Liver (tissue), 9 donors: ENCODE measurements around the gene DAG1. TPM values are rescaled to one million over a fixed set of nuclear protein-coding genes. Genes with fewer than 3 reads are reported as not detected.

Experiments used
- DNase-seq: peaks from one replicate; pipeline ENCODE4 v3.0.0-alpha.2; 2017; ENCODE audit warnings: low spot score
- H3K27ac ChIP-seq, 2 donors: one replicate each; pipeline ENCODE4 v1.7.0; 2013; ENCODE audit warnings: inconsistent platforms in 2 of 2, low read length in 2 of 2, control low read depth in 1 of 2, low read depth in 1 of 2, mild to moderate bottlenecking in 1 of 2
- H3K27me3 ChIP-seq, 4 donors: one replicate each; pipeline versions ENCODE4 v1.6.1 to v1.7.0; 2013; ENCODE audit warnings: low read length in 3 of 4, inconsistent platforms in 1 of 4, mild to moderate bottlenecking in 1 of 4, moderate library complexity in 1 of 4; ENCODE audit not compliant: control insufficient read depth in 4 of 4, insufficient read depth in 4 of 4
- H3K36me3 ChIP-seq, 4 donors: one replicate each; pipeline versions ENCODE4 v1.6.1 to v1.7.0; 2013; ENCODE audit warnings: low read length in 3 of 4, mild to moderate bottlenecking in 3 of 4, low read depth in 1 of 4, moderate library complexity in 1 of 4; ENCODE audit not compliant: control insufficient read depth in 4 of 4, insufficient read depth in 3 of 4
- H3K4me1 ChIP-seq, 4 donors: one replicate each; pipeline versions ENCODE4 v1.6.1 to v1.7.0; 2013; ENCODE audit warnings: low read length in 3 of 4, mild to moderate bottlenecking in 3 of 4, moderate library complexity in 1 of 4; ENCODE audit not compliant: control insufficient read depth in 4 of 4, insufficient read depth in 4 of 4
- H3K4me3 ChIP-seq, 3 donors: one replicate each; pipeline versions ENCODE4 v1.6.1 to v1.7.0; 2013; ENCODE audit warnings: low read length in 3 of 3, control low read depth in 1 of 3, low read depth in 1 of 3, mild to moderate bottlenecking in 1 of 3
- H3K9ac ChIP-seq, 2 donors: one replicate each; pipeline ENCODE4 v1.7.0; 2013; ENCODE audit warnings: low read length in 2 of 2, mild to moderate bottlenecking in 2 of 2, moderate library complexity in 2 of 2, control low read depth in 1 of 2, low read depth in 1 of 2
- H3K9me3 ChIP-seq, 4 donors: one replicate each; pipeline versions ENCODE4 v1.6.1 to v1.7.0; 2013; ENCODE audit warnings: low read length in 3 of 4; ENCODE audit not compliant: control insufficient read depth in 4 of 4
- ATF3 ChIP-seq: IDR thresholded peaks from 2 replicates; pipeline ENCODE4 v1.6.1; 2016; ENCODE audit warnings: antibody characterized with exemption
- CTCF ChIP-seq: fragments of 150-350 bp; IDR thresholded peaks from 2 replicates; pipeline ENCODE4 v1.5.1; 2017; ENCODE audit warnings: improper control_type of control experiment, low read depth, low read length; ENCODE audit not compliant: missing input control
- EGR1 ChIP-seq, 2 donors: IDR thresholded peaks; 2 replicates each; pipeline ENCODE4 v1.6.1; 2016 to 2018; ENCODE audit warnings: antibody characterized with exemption in 2 of 2, low read depth in 2 of 2
- FOXA1 ChIP-seq: IDR thresholded peaks from 2 replicates; pipeline ENCODE4 v1.6.1; 2016; ENCODE audit warnings: antibody characterized with exemption
- FOXA2 ChIP-seq: IDR thresholded peaks from 2 replicates; pipeline ENCODE4 v1.6.1; 2016; ENCODE audit warnings: antibody characterized with exemption
- GABPA ChIP-seq, 2 donors: IDR thresholded peaks in 1 of 2; conservative IDR thresholded peaks in 1 of 2; 2 replicates each; pipeline ENCODE4 v1.6.1; 2016; ENCODE audit warnings: antibody characterized with exemption in 2 of 2, mild to moderate bottlenecking in 1 of 2, moderate library complexity in 1 of 2
- HNF4A ChIP-seq, 2 donors: conservative IDR thresholded peaks; 2 replicates each; pipeline ENCODE4 v1.6.1; 2016; ENCODE audit warnings: antibody characterized with exemption in 2 of 2, mild to moderate bottlenecking in 2 of 2
- HNF4G ChIP-seq: IDR thresholded peaks from 2 replicates; pipeline ENCODE4 v1.6.1; 2016; ENCODE audit warnings: antibody characterized with exemption
- JUND ChIP-seq, 2 donors: IDR thresholded peaks; 2 replicates each; pipeline ENCODE4 v1.6.1; 2016; ENCODE audit warnings: antibody characterized with exemption in 2 of 2
- MAX ChIP-seq: IDR thresholded peaks from 2 replicates; pipeline ENCODE4 v1.6.1; 2016; ENCODE audit warnings: antibody characterized with exemption
- NR2F2 ChIP-seq: IDR thresholded peaks from 2 replicates; pipeline ENCODE4 v1.6.1; 2016; ENCODE audit warnings: antibody characterized with exemption
- RAD21 ChIP-seq, 2 donors: IDR thresholded peaks; 2 replicates each; pipeline ENCODE4 v1.6.1; 2016; ENCODE audit warnings: antibody characterized with exemption in 2 of 2, mild to moderate bottlenecking in 2 of 2
- REST ChIP-seq: IDR thresholded peaks from 2 replicates; pipeline ENCODE4 v1.6.1; 2016; ENCODE audit warnings: antibody characterized with exemption, mild to moderate bottlenecking
- RXRA ChIP-seq, 2 donors: IDR thresholded peaks; 2 replicates each; pipeline ENCODE4 v1.6.1; 2017 to 2018; ENCODE audit warnings: antibody characterized with exemption in 2 of 2, mild to moderate bottlenecking in 1 of 2
- SP1 ChIP-seq: IDR thresholded peaks from 2 replicates; pipeline ENCODE4 v1.6.1; 2018; ENCODE audit warnings: antibody characterized with exemption, mild to moderate bottlenecking
- TAF1 ChIP-seq: conservative IDR thresholded peaks from 2 replicates; pipeline ENCODE4 v1.6.1; 2016; ENCODE audit warnings: antibody characterized with exemption, mild to moderate bottlenecking
- YY1 ChIP-seq: IDR thresholded peaks from 2 replicates; pipeline ENCODE4 v1.6.1; 2016; ENCODE audit warnings: antibody characterized with exemption, mild to moderate bottlenecking
- ZBTB33 ChIP-seq: IDR thresholded peaks from 2 replicates; pipeline ENCODE4 v1.6.1; 2016; ENCODE audit warnings: antibody characterized with exemption
- WGBS: extraction: QIAGEN DNeasy Blood & Tissue Kit; methylation state at CpG from one replicate; pipeline ENCODE4 v1.1.7; 2013; 5-methylcytosine and 5-hydroxymethylcytosine counted together
- polyA plus RNA-seq, 2 donors: library from polyadenylated mRNA; stranded (reverse) in 1 of 2; unstranded in 1 of 2; fragments of 200-250 nt in 1 of 2; fragments of >200 nt in 1 of 2; fragmentation: Nextera tagmentation in 1 of 2; extraction: Ambion mirVana in 1 of 2; gene quantifications; one replicate each; pipeline versions ENCODE4 v1.2.1 to v1.2.3, GENCODE V29; 2013 to 2015
- total RNA-seq, 2 donors: library from RNA; depleted of rRNA; stranded (reverse); fragments of >200 nt; gene quantifications; one replicate each; pipeline ENCODE4 v1.2.3, GENCODE V29; 2014
- donor health status: healthy.
- donor health status: healthy.
- donor health status: healthy.
- donor health status: healthy.
- donor health status: healthy.

Gene DAG1
- total and polyA plus RNA-seq, 4 donors, result 12.1 to 54.4 (median 28.5) TPM

- peak overlapping the region; percentile 91 to 97 for H3K27ac ChIP-seq
- H3K4me1 ChIP-seq, result peaks cover 4 to 29% (median 22%) of the 10 kb centered on the region in 4 donors
- H3K4me3 ChIP-seq, result peak overlapping the region; percentile 81 to 93 (median 85)
- H3K9ac ChIP-seq, result peak overlapping the region; percentile 90 to 92
- no peak for TF ChIP-seq NR2F2
- no peak for TF ChIP-seq HNF4A (conservative IDR thresholded peaks at IDR 0.05)
- TF ChIP-seq SP1, result no peak
- TF ChIP-seq JUND (IDR thresholded peaks at IDR 0.05), result no peak
- TF ChIP-seq RXRA (IDR thresholded peaks at IDR 0.05), result no peak
- peak; percentile 59 for TF ChIP-seq YY1
- no peak for TF ChIP-seq GABPA (IDR thresholded peaks at IDR 0.05 in 1 of 2, conservative IDR thresholded peaks at IDR 0.05 in 1 of 2)
- peaks cover 0 to 1% (median 0%) of the 10 kb centered on the region in 4 donors for H3K36me3 ChIP-seq
- DNase-seq, result no peak
- no peaks in the 10 kb centered on the region for H3K27me3 ChIP-seq
- no peaks in the 10 kb centered on the region for H3K9me3 ChIP-seq
- 2% methylated on average over 23 of the region's 23 CpGs for WGBS
Measured at GRCh38 chr3:49470714-49471420, 800 bp downstream of the DAG1 start.

- no peaks in the 10 kb centered on the region for H3K9me3 ChIP-seq
Measured at GRCh38 chr3:49471856-49472495, 1.9 kb downstream of the DAG1 start.

More at GRCh38 chr3:49471856-49472495, 1.9 kb downstream of the DAG1 start:
- WGBS, result 87% methylated on average over 6 of the region's 6 CpGs
- Histone ChIP-seq H3K27me3 (no peaks in the 10 kb centered on the region), H3K27ac (no peak overlapping the region), H3K4me1 (peaks cover 4 to 29% (median 22%) of the 10 kb centered on the region in 4 donors), H3K9ac (peak overlapping the region in 1 of 2 donors; percentile 90), H3K4me3 (peak overlapping the region in 1 of 3 donors; percentile 93), H3K36me3 (peaks cover 0 to 2% (median 0%) of the 10 kb centered on the region in 4 donors)
- TF ChIP-seq HNF4G, result no peak
- no peak for TF ChIP-seq NR2F2
- TF ChIP-seq CTCF, result no peak
- no peak for TF ChIP-seq HNF4A (conservative IDR thresholded peaks at IDR 0.05)
- TF ChIP-seq GABPA (IDR thresholded peaks at IDR 0.05 in 1 of 2, conservative IDR thresholded peaks at IDR 0.05 in 1 of 2), result no peak
- TF ChIP-seq MAX, result no peak
- no peak for TF ChIP-seq ATF3
- TF ChIP-seq TAF1, result no peak
- TF ChIP-seq RAD21 (IDR thresholded peaks at IDR 0.05), result no peak
- TF ChIP-seq FOXA2, result no peak
- no peak for TF ChIP-seq YY1
- TF ChIP-seq ZBTB33, result no peak
- TF ChIP-seq SP1, result no peak
- no peak for TF ChIP-seq EGR1 (IDR thresholded peaks at IDR 0.05; ENCODE audit: low read depth in 2 of 2)
- TF ChIP-seq RXRA (IDR thresholded peaks at IDR 0.05), result no peak
- no peak for TF ChIP-seq JUND (IDR thresholded peaks at IDR 0.05)
- TF ChIP-seq FOXA1, result no peak
- no peak for TF ChIP-seq REST
- DNase-seq, result peak; percentile 41
